Right ventricle myocardium superior (tissue), 1 donor: ENCODE data around the gene RDH5. TPM values are rescaled to one million over a fixed set of nuclear protein-coding genes. Genes with fewer than 3 reads are reported as not detected.

ENCODE experiments used
- ATAC-seq: fragments of 200-7000 bp; cut with Tn5 transposase; one replicate; pipeline ENCODE4 v1.9.1; 2020; ENCODE audit warnings: mild to moderate bottlenecking; ENCODE audit not compliant: poor library complexity
- DNase-seq: peaks from one replicate; pipeline ENCODE4 v3.0.0-alpha.2; 2020
- intact Hi-C: fragments of 100-400 bp; cut with DNase I; formaldehyde crosslinking; loops from one replicate; pipeline ENCODE4 v1.11.2; 2022
- total RNA-seq: library from RNA; stranded (reverse); fragmentation: NEBNext Ultra II Directional; extraction: Animal tissue kit (Norgen Biotek cat#: 25700); gene quantifications from one replicate; pipeline ENCODE4 v1.2.1, GENCODE V29; 2021
- donor health status: DM: no; HTN: yes; CAD: no; lungs with severe emphysema.

Gene RDH5
- total RNA-seq, 1 donor from 2014 or later, result 10.1 TPM

DNA sequence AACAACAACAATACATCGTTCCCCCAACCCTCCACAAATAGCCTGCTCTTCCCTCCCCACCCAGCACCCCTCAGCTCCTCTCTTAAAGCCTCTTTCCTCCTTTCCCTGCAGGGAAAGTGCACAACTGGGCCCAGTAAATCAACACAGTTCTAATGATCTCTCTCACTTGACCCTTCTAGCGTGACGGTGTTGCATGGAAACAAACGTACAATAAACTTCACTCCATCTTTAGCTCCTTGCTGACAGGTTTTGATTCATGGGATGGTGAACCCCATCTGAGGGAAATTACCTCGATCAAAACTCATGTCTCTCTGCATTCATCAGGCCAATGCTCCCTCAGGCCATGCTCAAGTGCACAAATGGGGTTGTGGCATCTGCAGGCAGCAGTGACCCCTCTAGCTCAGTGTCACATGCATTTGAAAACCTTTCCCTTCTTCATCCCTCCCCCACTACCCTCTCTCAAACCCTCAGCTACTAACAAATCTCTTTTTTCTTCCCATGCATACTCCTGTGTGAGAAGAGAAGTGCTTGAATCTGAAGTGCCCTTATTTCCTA is 45.6 kb downstream of the RDH5 start:
- intact Hi-C loops, result no loop called here
- DNase-seq (no peak), ATAC-seq (no peak)

GRCh38 chr12:55767156-55767555 is 47.0 kb downstream of the RDH5 start:
- intact Hi-C loops, result no loop called here

DNA sequence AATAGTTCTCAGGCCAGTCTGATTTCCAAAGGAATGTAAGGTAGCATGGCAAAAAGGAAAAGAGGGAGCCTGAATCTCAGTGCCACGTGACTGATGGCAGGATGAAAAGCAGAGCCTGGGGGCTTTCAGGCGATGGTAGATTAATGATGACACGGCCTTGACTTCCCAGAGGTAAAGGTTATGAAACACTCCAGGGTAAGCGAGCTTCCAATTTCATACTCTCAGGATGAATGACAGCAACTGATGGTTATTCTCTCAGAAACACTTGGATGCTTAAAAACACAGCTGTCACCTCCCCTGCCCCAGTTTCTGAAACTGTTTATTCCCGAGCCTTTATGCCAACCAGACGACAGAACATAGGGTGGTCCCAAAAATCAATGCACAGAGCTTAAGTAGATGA is 51.5 kb downstream of the RDH5 start:
- DNase-seq, result no peak
- intact Hi-C loops, result no loop called here
- ATAC-seq, result no peak

More at GRCh38 chr12:55767156-55767555, 47.0 kb downstream of the RDH5 start:
- DNase-seq, result no peak
- no peak for ATAC-seq

Other genes starting within 250 kb of the RDH5 start
- not detected for gene OR6C68, start 228.0 kb upstream of the RDH5 start, total RNA-seq
- gene OR6C4, start 170.8 kb upstream of the RDH5 start, total RNA-seq, result not detected
- gene OR2AP1, start 147.9 kb upstream of the RDH5 start, total RNA-seq, result not detected
- gene OR10P1, start 83.5 kb upstream of the RDH5 start, total RNA-seq, result not detected
- 437 TPM for gene ITGA7, start 12.5 kb upstream of the RDH5 start, total RNA-seq
- 119 TPM for gene BLOC1S1, start 4.3 kb upstream of the RDH5 start, total RNA-seq
- gene CD63, start 8.6 kb downstream of the RDH5 start, total RNA-seq, result 723 TPM
- 6.0 TPM for gene GDF11, start 22.7 kb downstream of the RDH5 start, total RNA-seq
- 48.0 TPM for gene SARNP, start 97.3 kb downstream of the RDH5 start, total RNA-seq
- 11.6 TPM for gene ORMDL2, start 97.6 kb downstream of the RDH5 start, total RNA-seq
- 17.2 TPM for gene DNAJC14, start 109.2 kb downstream of the RDH5 start, total RNA-seq
- 3.4 TPM for gene MMP19, start 122.5 kb downstream of the RDH5 start, total RNA-seq
- gene PYM1, start 207.5 kb downstream of the RDH5 start, total RNA-seq, result 14.3 TPM
- 9.5 TPM for gene DGKA, start 210.8 kb downstream of the RDH5 start, total RNA-seq
- gene PMEL, start 245.6 kb downstream of the RDH5 start, total RNA-seq, result 0.83 TPM
- gene CDK2, start 246.4 kb downstream of the RDH5 start, total RNA-seq, result 7.9 TPM